HG03196 (cell line): ENCODE data around the gene TLCD3B.

ENCODE experiments used
- ATAC-seq: cut with Tn5 transposase; IDR thresholded peaks from one replicate; pipeline ENCODE4 v1.9.1; 2021; ENCODE audit not compliant: unreplicated experiment

TLCD3B gene, protein sequence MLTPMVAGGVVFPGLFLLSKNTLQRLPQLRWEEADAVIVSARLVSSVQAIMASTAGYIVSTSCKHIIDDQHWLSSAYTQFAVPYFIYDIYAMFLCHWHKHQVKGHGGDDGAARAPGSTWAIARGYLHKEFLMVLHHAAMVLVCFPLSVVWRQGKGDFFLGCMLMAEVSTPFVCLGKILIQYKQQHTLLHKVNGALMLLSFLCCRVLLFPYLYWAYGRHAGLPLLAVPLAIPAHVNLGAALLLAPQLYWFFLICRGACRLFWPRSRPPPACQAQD

DNA sequence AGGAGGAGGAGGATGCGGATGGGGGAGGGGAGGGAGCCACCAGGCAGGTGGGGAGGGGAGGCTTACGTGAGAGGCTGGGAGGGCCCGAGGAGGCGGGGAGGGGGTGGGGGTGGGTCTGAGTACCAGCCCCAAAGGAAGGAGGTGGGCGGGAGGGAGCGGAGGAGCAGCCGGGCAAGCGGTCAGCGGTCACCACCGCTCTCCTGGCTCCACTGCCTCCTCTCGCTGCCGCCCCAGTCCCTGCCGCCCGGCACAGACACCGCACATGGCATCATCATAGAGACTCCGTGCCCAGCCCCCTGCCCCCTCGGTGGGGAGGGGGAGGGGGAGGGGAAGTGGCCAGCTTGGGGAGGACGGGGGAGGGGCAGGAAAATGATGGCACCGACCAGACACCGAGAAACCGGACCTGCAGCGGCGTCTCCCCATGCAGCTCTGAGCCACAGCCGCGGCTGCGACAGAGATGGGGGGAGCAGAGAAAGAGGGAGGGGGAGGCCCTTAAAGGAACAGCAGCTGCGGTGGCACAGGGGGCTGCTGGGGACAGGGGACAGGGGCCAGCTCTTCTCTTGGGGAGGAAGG, at the start of gene TLCD3B:
TSS of gene TLCD3B (minus strand) at position 431 of the 573 bp plus-strand sequence. CDS start 744 bp downstream, outside the sequence.
- ATAC-seq: no peak

DNA sequence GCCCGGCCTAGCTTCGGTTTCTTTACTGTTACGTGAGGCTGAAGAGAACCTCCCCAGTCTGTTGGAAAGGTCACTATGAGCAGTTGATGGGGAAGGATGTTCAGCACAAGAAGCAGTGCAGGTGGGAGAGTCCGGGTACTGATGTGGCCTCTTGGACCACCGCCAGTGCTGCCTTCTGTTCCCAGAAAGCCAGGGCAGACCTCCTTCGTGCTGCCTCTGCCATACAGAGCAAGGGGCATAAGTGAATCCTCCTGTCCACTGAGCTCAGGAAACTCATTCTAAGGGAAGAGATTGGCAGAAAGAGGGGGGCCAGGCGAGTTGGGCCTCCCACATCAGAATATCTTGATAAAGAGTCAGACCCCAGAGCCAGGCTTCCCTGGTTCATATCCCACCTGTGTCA, 48.4 kb upstream of the TLCD3B start:
- ATAC-seq: no peak

DNA sequence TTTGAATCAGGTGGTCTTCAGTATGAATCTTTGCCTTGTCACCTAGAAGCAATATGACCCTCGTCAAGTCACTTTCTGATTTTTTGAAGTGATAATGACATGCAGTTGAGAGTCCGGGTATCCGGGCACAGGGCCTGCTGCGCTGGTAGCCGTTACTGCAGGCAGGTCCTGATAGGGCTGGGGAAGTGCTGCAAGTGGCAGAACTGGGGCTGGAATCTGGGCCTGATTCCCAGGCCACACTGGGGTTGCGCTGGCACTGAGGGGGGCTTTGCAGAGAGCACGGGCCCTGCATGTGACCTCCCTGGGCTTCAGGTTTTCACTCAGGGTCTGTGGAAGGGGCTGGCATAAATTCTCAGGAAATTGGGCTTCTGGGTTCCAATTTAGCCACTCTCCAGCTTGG, 47.7 kb upstream of the TLCD3B start:
- ATAC-seq: no peak

DNA sequence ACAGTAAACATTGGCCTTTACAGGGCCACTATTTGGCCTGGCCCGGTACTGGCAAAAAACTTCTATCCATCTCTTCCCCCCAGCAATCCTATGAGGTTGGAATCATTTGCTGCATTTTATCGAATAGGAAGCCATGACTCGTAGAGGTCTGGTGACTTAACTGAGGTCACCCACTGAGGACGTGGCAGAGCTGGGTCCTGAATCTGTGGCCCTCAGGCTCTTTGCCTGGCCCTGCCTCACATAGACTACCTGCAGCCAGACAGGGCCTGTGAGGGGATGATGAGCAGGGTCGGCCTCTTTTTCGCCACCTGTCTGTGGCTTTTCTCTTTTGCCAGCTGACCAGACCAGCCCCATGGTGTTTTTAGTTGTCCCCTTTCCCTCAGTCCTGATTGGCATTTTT, 46.6 kb upstream of the TLCD3B start:
- ATAC-seq: no peak

DNA sequence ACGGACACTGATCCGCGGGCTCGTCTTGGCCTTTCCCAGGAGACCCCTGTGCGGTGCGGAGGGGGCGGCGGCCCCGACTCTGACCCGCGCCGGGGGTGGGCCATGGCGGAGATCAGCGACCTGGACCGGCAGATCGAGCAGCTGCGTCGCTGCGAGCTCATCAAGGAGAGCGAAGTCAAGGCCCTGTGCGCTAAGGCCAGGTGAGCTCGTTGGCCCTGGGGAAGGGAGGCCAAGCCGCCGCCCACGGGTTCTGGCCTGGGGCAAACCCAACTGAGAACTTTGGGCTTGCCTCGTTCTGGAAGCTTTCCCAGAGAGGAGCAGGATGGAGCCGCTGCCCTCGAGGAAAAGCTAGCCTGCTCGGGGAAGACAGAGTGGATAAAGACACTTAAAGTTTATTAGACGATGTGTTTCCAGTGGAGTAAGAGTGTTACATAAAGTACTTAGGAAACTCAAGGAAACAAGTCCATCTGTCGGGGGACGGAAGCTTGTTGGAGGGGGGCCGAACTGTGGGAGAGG, 45.3 kb upstream of the TLCD3B start:
- ATAC-seq: peak; percentile 28

DNA sequence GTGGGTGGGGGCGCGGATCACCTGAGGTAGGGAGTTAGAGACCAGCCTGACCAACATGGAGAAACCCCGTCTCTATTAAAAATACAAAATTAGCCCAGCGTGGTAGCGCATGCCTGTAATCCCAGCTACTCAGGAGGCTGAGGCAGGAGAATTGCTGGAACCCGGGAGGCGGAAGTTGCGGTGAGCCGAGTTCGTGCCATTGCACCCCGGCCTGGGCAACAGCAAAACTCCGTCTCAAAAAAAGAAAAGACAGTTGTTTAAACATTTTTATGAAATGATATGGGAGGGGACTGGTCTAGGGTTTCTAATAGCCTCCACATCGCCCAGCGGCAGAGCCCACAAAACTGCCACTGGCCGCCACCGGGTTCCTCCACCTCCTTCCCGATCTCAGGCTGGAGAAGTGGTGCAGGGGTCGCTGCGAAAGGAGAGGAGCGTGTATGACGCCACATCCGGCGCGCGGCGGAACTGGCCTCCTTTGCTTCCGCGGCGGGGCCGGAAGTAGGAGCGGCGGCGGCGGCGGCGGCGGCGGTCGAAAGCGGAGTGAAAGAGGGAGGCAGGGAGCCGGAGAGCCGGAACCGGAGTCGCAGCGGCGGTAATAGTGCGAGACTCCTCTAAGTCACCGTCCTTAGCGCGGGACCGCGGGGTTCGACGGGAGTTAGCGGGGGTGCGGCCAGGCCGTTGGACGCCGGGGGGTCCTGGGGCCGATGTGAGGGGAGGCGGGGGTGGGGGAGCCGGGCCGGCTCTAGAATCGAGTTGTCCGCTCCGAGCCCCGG, 44.6 kb upstream of the TLCD3B start, which contains the start of gene PPP4C:
TSS of gene PPP4C (plus strand) at position 492 of the 773 bp plus-strand sequence. CDS start 384 bp downstream, outside the sequence.
- ATAC-seq: peak; percentile 77

DNA sequence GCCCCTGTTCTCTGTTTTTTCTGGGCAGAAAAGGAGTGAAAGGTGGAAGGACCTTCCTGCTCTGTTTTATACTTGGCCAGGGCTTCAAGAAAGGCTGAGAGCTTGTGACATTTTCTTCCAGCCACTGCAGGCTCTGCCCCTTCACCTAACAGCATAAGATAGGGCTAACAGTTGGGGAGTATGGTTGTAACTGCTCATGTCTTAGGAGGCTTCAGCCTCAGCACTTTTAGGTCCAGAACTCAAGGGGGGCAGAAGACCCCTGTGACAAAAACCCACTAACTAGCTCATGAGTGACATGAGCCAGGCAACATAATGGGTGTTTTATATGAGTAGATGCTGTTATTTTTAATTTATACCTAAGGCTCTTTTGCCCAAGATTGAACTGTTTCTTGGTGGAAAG, 39.4 kb upstream of the TLCD3B start:
- no peak for ATAC-seq

DNA sequence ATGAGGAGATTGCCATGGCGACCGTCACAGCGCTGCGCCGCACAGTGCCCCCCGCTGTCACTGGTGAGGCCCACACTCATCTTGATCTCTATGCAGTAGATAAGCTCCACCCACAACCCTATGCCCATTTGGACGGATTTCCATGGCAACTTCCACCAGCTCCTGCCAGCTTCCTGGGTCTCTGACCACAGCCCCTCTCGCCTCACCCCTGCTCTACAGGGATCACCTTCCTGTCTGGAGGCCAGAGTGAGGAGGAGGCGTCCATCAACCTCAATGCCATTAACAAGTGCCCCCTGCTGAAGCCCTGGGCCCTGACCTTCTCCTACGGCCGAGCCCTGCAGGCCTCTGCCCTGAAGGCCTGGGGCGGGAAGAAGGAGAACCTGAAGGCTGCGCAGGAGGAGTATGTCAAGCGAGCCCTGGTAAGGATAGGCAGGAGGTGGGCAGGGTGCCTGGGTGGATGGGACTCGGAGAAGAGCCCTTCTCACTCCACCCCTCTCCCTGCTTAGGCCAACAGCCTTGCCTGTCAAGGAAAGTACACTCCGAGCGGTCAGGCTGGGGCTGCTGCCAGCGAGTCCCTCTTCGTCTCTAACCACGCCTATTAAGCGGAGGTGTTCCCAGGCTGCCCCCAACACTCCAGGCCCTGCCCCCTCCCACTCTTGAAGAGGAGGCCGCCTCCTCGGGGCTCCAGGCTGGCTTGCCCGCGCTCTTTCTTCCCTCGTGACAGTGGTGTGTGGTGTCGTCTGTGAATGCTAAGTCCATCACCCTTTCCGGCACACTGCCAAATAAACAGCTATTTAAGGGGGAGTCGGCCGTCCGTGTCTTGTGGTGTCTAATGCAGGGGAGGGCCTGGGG, 38.8 kb upstream of the TLCD3B start:
- ATAC-seq: no peak

DNA sequence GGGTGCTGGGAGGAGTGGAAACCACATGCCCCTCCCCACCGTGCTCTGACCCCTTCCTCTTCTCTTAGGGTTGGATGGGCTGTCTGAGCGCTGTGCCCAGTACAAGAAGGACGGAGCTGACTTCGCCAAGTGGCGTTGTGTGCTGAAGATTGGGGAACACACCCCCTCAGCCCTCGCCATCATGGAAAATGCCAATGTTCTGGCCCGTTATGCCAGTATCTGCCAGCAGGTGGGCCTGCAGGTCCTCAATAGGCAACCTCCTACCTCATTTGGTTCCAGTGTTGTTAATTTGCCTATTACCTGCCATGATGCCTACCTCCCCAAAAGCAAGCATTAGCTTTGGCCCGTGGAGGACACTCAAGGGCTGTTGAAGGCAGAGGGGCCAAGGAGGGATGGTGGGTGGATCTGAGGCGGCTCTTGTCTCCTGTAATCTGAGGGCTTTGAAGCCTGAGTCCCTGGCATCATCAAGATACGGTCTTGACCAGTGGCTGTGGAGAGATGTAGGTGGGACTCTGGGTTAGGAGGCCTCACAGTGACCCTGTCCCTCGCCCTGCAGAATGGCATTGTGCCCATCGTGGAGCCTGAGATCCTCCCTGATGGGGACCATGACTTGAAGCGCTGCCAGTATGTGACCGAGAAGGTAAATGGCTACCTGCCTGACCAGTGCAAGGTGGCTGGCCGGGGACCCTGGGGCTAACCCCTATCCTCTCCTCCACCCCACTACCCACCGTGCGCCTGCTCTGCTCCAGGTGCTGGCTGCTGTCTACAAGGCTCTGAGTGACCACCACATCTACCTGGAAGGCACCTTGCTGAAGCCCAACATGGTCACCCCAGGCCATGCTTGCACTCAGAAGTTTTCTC, 37.9 kb upstream of the TLCD3B start:
- no peak for ATAC-seq

DNA sequence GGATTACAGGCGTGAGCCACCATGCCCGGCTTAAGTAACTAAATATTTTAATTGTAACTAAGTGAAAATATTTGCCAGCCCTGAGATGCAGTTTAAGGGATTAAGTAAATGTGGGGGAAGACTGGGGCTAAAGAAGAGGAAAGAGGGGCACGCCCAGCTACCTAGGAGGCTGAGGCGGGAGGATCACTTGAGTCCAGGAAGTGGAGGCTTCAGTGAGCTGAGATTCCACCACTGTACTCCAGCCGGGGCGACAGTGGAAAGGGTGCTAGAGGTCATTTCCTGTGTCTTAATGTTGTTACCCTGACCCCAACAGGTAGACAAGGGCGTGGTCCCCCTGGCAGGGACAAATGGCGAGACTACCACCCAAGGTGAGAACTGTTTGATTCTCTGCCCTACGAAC, 37.3 kb upstream of the TLCD3B start:
- no peak for ATAC-seq

DNA sequence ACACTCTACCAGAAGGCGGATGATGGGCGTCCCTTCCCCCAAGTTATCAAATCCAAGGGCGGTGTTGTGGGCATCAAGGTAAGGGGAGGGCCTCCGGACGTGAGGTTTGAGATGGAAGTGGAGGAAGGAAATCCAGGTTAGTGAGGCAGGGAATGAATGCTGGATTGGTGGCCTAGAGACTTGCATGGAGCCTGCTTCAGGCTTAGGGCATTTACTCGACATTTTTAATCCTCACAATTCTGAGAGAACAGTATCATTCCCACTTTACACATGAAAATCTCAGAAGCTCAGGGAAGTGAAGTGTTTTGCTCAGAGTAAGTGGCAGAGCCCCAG, 36.5 kb upstream of the TLCD3B start:
- no peak for ATAC-seq

DNA sequence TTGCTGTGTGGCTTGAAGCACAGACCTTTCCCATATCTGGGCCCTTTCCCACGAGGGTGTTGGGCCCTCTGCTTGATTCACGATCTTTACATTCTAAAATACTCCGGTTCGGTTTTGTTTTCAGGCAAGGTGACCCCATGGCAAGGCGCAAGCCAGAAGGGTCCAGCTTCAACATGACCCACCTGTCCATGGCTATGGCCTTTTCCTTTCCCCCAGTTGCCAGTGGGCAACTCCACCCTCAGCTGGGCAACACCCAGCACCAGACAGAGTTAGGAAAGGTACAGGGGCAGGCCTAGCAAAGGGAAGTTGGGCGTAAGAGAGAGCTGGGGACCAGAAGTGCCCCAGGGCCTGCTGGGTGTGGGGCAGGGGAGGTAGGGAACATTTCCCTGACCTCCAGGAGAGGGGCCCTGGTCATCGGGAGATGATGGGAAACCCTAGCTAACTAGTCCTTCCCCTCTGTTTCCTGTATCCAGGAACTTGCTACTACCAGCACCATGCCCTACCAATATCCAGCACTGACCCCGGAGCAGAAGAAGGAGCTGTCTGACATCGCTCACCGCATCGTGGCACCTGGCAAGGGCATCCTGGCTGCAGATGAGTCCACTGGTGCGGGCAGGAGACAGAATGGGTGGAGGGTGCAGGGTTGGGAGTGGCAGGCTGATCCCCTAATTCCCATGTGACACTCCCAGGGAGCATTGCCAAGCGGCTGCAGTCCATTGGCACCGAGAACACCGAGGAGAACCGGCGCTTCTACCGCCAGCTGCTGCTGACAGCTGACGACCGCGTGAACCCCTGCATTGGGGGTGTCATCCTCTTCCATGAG, 35.9 kb upstream of the TLCD3B start:
- ATAC-seq: no peak

DNA sequence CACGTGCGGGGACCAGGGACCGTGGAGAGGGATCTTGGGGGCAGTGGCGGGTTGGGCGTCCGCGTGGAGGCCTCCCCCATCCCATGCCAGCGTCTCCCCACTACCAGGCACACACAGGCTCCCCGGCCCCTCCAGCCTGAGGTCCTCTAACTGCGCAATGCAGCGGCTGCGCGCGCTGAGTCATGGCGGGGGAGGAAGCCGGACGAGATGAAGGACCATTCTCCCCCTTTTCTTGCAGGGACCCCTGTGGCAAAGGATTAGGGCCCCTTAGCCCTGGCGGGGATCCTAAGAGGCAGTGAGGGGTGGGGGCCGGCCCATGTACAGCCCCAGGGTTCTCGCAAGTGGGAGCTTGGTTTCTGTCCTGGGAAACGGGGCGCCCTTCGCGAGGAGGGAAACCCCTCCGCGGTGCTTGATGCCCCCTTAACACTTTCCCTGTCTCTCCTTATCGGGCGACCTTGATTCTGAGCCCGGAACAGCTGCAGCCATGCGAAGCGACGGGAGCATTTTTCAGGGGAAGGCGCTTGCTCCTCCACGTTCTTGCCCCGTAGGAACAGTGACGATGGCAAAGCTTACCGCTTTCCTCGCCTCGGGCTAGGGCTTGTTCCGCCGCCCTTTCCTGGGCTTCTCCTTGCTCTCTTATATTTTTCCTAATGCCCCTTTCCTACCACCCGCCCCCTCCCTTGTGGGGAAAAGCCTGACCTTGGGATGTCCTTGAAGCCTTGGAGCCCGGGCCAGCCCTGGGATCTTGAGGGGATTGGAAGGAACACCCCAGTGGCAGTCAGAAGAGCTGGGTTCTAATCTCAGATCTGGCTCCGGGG, 35.1 kb upstream of the TLCD3B start:
- ATAC-seq: no peak

DNA sequence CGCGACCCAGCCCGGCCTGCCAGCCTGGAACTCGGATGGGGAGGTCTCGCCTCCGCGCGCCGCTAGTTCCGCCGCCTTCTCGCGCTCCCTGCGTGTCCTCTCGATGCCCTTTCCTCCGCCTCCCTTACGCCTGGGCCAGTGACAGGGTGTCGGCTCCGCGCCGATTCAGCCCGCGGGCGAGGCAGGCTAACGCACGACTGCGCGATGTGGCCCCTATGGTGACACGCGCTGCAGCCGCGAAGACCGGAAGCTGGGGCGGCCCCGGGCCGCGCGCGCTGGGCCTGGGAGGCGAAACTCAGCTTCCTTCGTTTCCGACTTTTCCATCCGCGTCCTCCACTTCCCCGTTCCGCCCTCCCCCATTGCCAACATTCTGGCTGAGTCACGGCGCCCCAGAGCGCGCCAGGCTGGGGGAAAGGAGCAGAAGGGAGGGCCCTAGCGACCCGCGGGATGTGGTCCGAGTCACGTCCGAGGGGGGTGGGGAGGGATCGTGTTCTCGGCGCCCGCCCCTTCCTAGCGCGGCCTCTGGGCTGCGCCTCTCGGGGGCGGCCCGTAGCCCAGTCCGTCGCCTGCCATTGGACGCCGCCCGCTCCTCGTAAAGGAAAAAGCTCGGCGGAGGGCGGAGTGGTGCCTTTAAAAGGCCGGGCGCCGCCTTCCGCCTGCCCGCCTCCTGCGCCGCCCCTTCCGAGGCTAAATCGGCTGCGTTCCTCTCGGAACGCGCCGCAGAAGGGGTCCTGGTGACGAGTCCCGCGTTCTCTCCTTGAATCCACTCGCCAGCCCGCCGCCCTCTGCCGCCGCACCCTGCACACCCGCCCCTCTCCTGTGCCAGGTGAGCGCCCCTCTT, 34.3 kb upstream of the TLCD3B start, which contains the start of gene ALDOA:
TSS of gene ALDOA (plus strand) at position 659 of the 841 bp plus-strand sequence. CDS start 1,138 bp downstream, outside the sequence.
- peak; percentile 73 for ATAC-seq

DNA sequence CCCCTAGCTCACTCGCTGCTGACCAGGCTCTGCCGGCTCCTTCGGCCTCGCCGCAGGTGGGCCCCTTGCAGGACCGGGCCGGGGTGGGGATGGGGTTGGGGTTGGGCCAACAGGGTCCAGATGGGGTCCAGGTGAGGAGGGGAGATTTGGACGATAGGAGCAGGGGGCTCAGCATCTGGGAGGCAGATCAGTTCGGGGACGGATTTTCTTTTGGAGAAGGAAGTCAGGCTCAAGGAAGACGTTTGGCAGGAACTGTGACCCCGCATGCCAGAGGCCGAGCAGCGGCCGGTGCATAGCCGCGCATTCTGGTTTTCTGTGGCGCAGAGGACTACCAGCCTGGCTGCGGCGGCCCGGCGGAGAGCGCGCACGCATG, 33.6 kb upstream of the TLCD3B start:
- ATAC-seq: peak; percentile 5

DNA sequence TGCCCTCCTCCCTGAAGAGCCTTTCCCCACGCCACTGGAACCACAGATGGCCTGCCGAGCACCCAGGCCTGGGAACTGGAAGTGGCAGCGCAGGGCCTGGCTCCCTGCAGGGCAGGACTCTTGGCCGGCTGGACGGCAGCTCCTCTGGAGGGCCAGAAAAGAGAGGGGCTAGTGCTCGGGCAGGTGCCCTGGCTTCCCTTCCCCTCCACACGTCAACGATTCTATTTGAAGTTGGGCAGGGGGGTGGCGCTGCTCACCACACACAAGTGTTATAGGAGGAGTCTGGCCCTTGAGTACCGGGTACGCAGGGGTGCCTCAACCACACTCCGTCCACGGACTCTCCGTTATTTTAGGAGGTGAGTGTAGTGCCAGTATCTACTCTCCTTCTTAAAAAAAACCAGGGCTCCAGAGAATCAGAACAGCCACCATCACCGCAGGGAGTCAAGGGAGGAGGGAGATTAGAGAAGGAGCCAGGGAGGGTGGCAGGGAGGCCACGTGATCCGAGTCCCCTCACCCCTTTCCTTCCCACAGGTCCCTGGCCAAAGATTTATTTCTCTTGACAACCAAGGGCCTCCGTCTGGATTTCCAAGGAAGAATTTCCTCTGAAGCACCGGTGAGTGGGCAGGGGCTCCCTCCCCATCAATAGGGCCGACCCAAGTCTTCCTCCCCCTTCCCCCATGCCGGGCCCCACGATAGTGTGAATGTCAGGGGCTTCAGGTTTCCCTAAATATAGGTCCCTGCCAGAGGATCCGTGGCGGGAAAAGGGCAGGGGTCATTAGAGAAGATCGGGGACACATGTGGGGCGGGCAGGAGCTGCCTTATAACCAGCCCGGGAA, 33.0 kb upstream of the TLCD3B start:
- peak; percentile 35 for ATAC-seq
